SIG-M5 (cell line): ENCODE data around the gene VMAC.

ENCODE experiments used
- DNase-seq: peaks from one replicate; lab custom pipeline; 2025; lab: John Stamatoyannopoulos, UW

Gene VMAC

DNA sequence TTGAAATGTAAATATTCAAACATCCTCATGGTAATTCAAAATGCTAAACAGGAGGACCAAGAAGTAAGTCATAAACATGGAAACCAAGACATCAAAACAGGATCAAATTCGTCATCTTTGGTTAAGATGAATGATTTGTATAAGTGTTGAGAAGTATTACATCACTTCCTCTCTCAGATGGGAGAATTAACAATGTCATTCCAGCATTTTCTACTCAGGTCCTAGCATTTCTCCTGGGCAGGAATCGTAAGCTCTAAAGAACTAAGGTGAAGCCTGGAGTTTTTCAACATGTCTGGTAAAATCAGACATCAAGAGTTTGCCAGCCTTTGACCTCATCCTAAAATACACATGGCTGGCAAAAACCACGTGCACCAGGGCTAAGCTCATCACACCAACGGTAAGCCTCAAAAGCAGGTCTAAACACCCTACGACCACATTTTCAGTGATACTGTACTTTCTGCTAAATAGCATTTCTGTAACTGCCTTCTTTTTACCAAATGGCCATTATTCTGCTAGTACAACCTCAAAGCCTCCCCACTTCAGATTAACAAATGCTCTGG, 48.4 kb downstream of the VMAC start:
- no peak for DNase-seq

DNA sequence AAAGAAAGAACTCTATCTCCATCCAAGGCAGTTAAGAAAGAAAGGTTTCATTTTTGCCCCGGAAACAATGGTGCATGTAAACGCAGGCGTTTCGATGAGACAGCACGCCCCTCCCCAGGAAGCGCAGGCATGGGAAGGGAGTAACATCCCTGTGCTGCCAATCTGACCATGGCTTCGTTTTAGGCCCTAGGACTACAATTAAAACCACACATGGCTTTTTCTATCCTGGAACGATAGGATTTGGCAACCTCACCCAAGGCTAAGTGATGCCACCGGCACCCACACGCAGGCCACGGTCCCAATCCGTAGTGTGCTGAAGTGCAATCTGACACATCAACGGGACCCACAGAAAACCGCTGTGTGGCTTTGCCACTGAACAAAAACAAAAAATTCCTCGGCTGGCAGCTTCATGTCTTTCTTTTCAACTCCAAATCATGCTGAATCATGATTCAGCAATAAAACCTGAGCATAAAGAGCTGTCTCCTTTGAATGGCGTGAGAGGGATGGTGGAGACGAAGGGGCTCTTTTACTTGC, 49.1 kb downstream of the VMAC start:
- no peak for DNase-seq

DNA sequence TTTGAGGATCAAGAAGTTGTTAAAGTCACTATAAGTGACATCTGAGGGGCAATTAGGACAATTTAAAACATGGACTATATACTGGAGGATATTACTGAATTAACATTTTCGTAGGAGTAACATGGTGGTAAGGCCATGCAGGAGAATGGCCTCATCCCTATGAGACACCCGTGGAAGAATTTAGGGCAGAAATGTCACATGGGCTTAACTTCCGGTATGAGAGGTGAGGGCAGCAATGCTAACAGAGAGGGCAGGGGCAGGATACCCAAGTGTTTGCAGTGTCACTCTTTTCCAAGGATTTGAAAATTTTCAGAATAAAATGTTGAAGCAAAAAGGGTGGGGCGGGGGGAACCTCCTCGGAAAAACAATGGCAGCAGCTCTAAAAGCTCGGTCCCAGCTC, 49.6 kb downstream of the VMAC start:
- no peak for DNase-seq

DNA sequence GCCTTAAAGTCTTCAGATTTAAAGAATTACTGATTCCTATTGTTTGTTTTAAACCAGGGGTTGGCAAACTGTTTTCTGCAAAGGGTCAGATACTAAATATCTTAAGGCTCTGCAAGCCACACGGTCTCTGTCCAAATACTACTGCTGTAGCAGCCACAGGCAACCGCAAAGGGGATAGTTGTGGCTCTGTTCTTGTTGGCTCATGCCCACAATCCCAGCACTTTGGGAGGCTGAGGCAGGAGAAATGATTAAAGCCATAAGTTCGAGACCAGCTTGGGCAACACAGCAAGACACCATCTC, 50.9 kb downstream of the VMAC start:
- no peak for DNase-seq

DNA sequence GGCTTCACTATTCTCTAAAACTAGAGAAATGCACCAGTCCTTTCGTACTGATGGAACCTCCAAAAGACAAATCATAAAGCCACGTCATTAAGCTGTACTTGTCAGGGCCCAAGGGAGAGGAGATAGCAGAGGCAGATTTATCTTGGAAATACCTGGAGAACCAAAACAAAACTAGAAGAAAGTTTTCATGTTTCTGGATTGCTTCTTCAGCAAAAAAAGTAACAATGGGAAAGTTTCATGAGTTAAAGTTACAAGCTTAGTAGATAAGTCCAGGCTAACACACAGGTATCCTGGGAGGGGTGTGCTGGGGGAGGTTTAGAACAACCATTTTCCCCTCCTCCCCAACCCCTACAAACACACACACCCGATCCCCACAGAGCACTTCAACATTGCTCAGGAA, 51.7 kb downstream of the VMAC start:
- no peak for DNase-seq

DNA sequence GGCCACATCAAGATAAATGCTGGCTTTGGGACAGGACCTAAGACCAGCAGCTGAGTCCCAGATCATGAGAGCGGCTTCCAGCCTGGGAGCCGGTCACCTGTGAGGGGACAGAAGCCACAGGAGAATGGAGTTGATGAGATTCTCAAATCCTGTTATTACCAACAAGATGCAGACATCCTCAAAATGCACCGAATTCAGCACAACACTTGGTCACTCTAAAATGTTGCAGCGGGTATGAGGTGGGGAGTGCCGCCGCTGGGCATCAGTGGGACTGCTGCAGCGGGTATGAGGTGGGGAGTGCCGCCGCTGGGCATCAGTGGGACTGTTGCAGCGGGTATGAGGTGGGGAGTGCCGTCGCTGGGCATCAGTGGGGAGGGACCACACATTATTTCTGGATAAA, 52.1 kb downstream of the VMAC start:
- DNase-seq = no peak

DNA sequence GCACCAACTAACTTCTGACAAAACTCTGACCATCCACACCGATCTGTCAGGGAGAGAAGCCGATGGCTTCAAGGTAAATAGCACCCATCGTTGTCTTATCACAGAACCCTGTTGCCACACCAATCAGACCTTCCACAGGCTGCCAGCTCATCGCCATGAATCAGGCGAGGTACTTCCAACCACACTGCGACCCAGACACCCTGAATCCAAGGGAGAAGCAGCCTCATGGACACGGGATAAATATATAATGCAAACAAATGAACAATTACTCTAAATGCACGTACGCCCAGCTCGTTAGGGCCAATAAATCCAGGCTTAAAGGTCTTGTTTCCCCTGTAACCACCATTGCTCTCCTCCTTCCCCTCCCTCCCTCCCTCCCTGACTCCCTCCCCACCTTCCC, 52.5 kb downstream of the VMAC start:
- DNase-seq = no peak

DNA sequence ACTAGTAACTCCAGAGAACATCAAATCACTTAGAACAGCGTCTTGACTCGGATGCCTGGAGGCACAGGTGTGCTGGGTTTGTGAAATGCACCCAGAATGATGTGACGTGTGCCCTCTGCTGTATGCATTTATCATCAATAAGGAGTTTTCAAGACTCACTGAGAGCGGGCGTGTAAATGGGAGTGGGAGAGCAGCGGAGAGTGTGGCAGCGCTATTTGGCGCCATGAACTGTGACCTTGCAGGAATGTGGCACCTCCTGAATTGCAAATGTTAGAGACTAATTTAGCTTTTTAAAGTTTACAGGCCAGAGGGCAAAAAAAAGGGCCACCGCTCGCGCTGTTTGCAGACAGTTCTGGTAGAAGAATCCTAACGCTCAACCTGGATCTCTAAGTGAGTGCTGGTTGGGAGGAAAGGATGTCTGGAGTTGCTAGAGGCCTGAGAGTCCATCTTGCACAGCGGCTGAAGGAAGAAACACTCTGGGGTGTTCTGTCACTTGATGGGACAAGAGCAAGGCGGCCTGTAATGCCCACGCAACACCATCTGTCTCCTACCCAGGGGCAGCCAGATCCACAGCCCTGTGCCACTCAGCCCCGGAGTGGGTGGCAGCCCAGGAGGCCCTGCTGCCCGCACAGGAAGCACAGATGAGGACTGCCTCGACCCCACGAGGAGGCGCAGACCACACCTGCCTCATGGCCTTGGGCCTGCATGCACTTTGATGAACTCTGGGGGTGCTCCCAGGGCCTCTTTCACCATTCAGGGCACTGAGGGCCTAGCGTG, 53.6 kb downstream of the VMAC start:
- no peak for DNase-seq

DNA sequence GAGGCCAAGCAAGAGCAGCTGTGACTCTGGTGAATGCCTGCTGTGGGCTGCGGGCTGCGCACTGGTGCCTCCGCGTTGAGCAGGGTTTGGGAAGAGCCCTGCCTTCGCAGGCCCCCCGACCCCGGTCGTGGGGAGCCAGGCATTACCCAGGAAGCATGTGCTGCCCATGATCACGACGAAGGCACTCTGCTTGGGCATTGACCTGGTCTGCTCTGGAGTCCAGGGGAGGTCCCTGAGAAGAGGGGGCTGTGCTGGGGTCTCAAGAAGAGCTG, 54.1 kb downstream of the VMAC start:
- DNase-seq = no peak

DNA sequence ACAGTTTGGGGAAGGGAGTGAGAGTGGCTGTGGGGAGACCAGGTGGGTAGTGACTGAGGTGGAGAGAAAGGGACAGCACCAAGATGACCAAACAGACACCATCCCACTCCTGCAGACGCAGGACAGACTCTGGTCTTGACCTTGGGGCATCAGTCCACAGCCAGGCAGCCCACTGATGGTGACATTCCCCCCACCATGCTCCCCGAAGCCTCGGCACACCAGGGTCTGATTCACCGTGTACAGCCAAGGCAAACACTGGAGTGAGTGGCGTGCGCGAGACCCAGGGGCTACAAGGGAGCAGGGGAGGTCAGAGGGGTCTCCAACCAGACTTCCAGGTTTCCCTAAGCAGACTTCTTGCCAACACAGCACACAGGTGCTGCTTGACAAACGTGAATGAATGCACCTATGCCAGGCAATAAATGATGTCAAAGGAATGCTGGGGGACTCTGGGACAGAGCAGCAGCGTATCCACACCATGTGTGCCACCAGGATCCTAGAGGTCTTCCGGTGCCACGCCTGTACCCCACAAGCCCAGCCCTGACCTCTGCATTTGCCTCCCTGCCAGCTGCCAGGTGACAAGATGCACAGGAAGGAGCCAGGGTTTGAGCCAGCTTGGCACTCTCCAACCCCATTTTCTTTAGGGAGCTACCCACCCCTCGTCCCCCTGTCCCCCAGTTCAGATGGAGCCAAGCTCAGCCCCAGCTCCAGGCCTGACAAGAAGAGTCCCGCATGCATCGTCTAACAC, 54.8 kb downstream of the VMAC start:
- DNase-seq = no peak
